GM12864 (cell line): ENCODE data around the gene ENPP6.

ENCODE experiments used
- DNase-seq: peaks from one replicate; pipeline ENCODE4 v3.0.0-alpha.2; 2011; ENCODE audit warnings: low read depth
- H3K4me3 ChIP-seq: 2 replicates; pipeline ENCODE4 v1.5.1; 2011; ENCODE audit warnings: mild to moderate bottlenecking, low read depth, low read length, control low read depth
- CTCF ChIP-seq: IDR thresholded peaks from 2 replicates; pipeline ENCODE4 v1.5.1; 2011; ENCODE audit warnings: low read depth, mild to moderate bottlenecking, moderate library complexity, low read length, control low read depth, inconsistent platforms; ENCODE audit errors: missing control alignments

ENPP6 gene

GRCh38 chr4:184120549-184121127 lies 97.0 kb downstream of the ENPP6 start:
- no peak for TF ChIP-seq CTCF
- DNase-seq = no peak

GRCh38 chr4:184117662-184118199 lies 99.9 kb downstream of the ENPP6 start:
- no peak for TF ChIP-seq CTCF
- no peak overlapping the region for H3K4me3 ChIP-seq
- DNase-seq = no peak

More at GRCh38 chr4:184120549-184121127, 97.0 kb downstream of the ENPP6 start:
- H3K4me3 ChIP-seq = no peak overlapping the region

GRCh38 chr4:184115399-184115798 lies 102.3 kb downstream of the ENPP6 start:
- no peak for TF ChIP-seq CTCF
- no peak for DNase-seq

GRCh38 chr4:184114431-184114830 lies 103.2 kb downstream of the ENPP6 start:
- no peak for DNase-seq
- no peak for TF ChIP-seq CTCF

More at GRCh38 chr4:184115399-184115798, 102.3 kb downstream of the ENPP6 start:
- H3K4me3 ChIP-seq = no peak overlapping the region

GRCh38 chr4:184112006-184112550 lies 105.6 kb downstream of the ENPP6 start:
- H3K4me3 ChIP-seq = no peak overlapping the region
- TF ChIP-seq CTCF = no peak
- DNase-seq = no peak

More at GRCh38 chr4:184114431-184114830, 103.2 kb downstream of the ENPP6 start:
- H3K4me3 ChIP-seq = no peak overlapping the region

GRCh38 chr4:184111233-184111832 lies 106.3 kb downstream of the ENPP6 start:
- no peak overlapping the region for H3K4me3 ChIP-seq
- DNase-seq = no peak
- no peak for TF ChIP-seq CTCF
